Uterus (tissue), 2 donors: ENCODE measurements around the gene CMTM2.
"Not testable (repeated sequence)": the region's sequence is repeated elsewhere in the genome, so short reads cannot be mapped to it uniquely, and the experiment has no call there.

ENCODE experiments used
- CTCF ChIP-seq, 4 experiments: fragments of 200-600 bp in 2 of 4; fragments of 450-650 bp in 2 of 4; sonication (generic) in 2 of 4; IDR thresholded peaks; one replicate each; pipeline ENCODE4 v1.5.1; 2016 to 2019; ENCODE audit warnings: antibody characterized with exemption in 4 of 4, mild to moderate bottlenecking in 2 of 4, moderate library complexity in 1 of 4
- POLR2A ChIP-seq, 2 donors: fragments of 450-650 bp; IDR thresholded peaks; one replicate each; pipeline ENCODE4 v1.6.1; 2016; ENCODE audit warnings: antibody characterized with exemption in 2 of 2, mild to moderate bottlenecking in 1 of 2, moderate library complexity in 1 of 2

GRCh38 chr16:66630561-66631260 is 51.4 kb downstream of the CMTM2 start:
- not testable (repeated sequence) for TF ChIP-seq CTCF, POLR2A (IDR thresholded peaks at IDR 0.05)
